Large intestine (tissue), 3 donors: ENCODE results near the gene SP5. TPM values are rescaled to one million over a fixed set of nuclear protein-coding genes. Genes with fewer than 3 reads are reported as not detected.
"Not testable (repeated sequence)": the region's sequence is repeated elsewhere in the genome, so short reads cannot be mapped to it uniquely, and the experiment has no call there.

Experiments used
- DNase-seq, 2 donors: peaks; one replicate each; pipeline versions ENCODE4 v3.0.0 to v3.0.0-alpha.2; 2013
- H3K27ac ChIP-seq: one replicate; pipeline ENCODE4 v1.5.1; 2013; ENCODE audit warnings: low read length
- H3K27me3 ChIP-seq: 2 replicates; pipeline ENCODE4 v1.6.1; 2013; ENCODE audit warnings: low read length; ENCODE audit not compliant: control insufficient read depth, insufficient read depth
- H3K36me3 ChIP-seq: 2 replicates; pipeline ENCODE4 v1.6.1; 2013; ENCODE audit warnings: low read length; ENCODE audit not compliant: control insufficient read depth, insufficient read depth
- H3K4me1 ChIP-seq: one replicate; pipeline ENCODE4 v1.6.1; 2013; ENCODE audit warnings: low read length; ENCODE audit not compliant: control insufficient read depth, insufficient read depth
- H3K4me3 ChIP-seq: one replicate; pipeline ENCODE4 v1.5.1; 2013; ENCODE audit warnings: low read length
- H3K9me3 ChIP-seq: one replicate; pipeline ENCODE4 v1.6.1; 2013; ENCODE audit warnings: mild to moderate bottlenecking, low read depth, low read length, moderate library complexity; ENCODE audit not compliant: control insufficient read depth
- WGBS: methylation state at CpG from one replicate; pipeline ENCODE4 v1.1.5; 2013; ENCODE audit warnings: low lambda C conversion rate; ENCODE audit not compliant: insufficient coverage; 5-methylcytosine and 5-hydroxymethylcytosine counted together
- polyA plus RNA-seq: library from polyadenylated mRNA; unstranded; fragments of 120-200 nt; gene quantifications from one replicate; pipeline ENCODE4 v1.2.1, GENCODE V29; 2013

The SP5 gene
- polyA plus RNA-seq, 1 donor: 4.8 TPM

DNA sequence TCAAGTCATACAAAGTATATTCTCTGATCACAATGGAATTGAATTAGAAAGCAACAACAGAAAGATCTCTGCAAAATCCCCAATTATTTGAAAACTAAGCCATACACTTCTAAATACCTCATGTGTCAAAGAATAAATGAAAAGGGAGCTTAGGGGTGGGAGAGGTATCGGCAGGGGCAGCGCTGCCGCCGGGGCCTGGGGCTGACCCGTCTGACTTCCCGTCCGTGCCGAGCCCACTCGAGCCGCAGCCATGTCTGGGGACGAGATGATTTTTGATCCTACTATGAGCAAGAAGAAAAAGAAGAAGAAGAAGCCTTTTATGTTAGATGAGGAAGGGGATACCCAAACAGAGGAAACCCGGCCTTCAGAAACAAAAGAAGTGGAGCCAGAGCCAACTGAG lies 36.4 kb downstream of the SP5 start:
- H3K36me3 ChIP-seq, H3K4me1 ChIP-seq, H3K9me3 ChIP-seq, DNase-seq, H3K27ac ChIP-seq, H3K27me3 ChIP-seq, H3K4me3 ChIP-seq: not testable (repeated sequence)
- WGBS: 100% methylated on average over 2 of the region's 12 CpGs

- DNase-seq: no peak
- H3K4me1 ChIP-seq: no peaks in the 10 kb centered on the region
- H3K4me3 ChIP-seq: no peak overlapping the region
- no peaks in the 10 kb centered on the region for H3K9me3 ChIP-seq
- no peak overlapping the region for H3K27ac ChIP-seq
- no peaks in the 10 kb centered on the region for H3K36me3 ChIP-seq
- H3K27me3 ChIP-seq: no peaks in the 10 kb centered on the region
Measured at GRCh38 chr2:170761572-170761971, 46.4 kb downstream of the SP5 start.

GRCh38 chr2:170762760-170763159 lies 47.6 kb downstream of the SP5 start:
- no peaks in the 10 kb centered on the region for H3K36me3 ChIP-seq
- 40% methylated on average over 1 of the region's 7 CpGs for WGBS
- no peaks in the 10 kb centered on the region for H3K9me3 ChIP-seq
- no peak for DNase-seq
- H3K27ac ChIP-seq: no peak overlapping the region
- H3K4me3 ChIP-seq: no peak overlapping the region
- no peaks in the 10 kb centered on the region for H3K27me3 ChIP-seq
- H3K4me1 ChIP-seq: no peaks in the 10 kb centered on the region

DNA sequence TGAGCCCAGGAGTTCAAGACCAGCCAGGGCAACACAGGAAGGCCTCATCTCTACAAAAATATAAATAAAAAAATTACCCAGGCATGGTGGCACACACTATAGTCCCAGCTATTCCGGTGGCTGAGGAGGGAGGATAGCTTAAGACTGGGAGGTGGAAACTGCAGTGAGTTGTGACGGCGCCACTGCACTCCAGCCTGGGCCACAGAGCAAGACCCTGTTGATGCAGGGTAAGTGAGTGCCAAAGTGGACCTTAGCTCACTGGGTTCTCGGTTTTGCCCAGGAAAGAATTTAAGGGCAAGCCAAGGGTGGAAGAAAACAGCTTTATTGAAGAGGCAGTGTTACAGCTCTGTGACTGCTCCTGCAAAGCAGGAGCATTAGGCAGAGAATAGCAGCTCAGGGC lies 48.1 kb downstream of the SP5 start:
- H3K4me1 ChIP-seq: no peaks in the 10 kb centered on the region
- 67% methylated on average over 1 of the region's 4 CpGs for WGBS

GRCh38 chr2:170764880-170765261 lies 49.7 kb downstream of the SP5 start:
- H3K36me3 ChIP-seq: no peaks in the 10 kb centered on the region
- H3K9me3 ChIP-seq: no peaks in the 10 kb centered on the region
- no peak overlapping the region for H3K27ac ChIP-seq
- H3K4me1 ChIP-seq: no peaks in the 10 kb centered on the region
- H3K4me3 ChIP-seq: no peak overlapping the region
- DNase-seq: no peak
- no peaks in the 10 kb centered on the region for H3K27me3 ChIP-seq
- no CpG with 5 or more reads among the region's 2 CpGs for WGBS

More for the DNA sequence above, 48.1 kb downstream of the SP5 start:
- no peak for DNase-seq
- H3K4me3 ChIP-seq: no peak overlapping the region
- H3K9me3 ChIP-seq: no peaks in the 10 kb centered on the region
- H3K36me3 ChIP-seq: no peaks in the 10 kb centered on the region
- H3K27ac ChIP-seq: no peak overlapping the region
- no peaks in the 10 kb centered on the region for H3K27me3 ChIP-seq

- Histone ChIP-seq H3K36me3 (no peaks in the 10 kb centered on the region), H3K27me3 (peaks cover 4% of the 10 kb centered on the region), H3K27ac (no peak overlapping the region), H3K4me1 (no peaks in the 10 kb centered on the region), H3K9me3 (no peaks in the 10 kb centered on the region), H3K4me3 (no peak overlapping the region)
- 35% methylated on average over 4 of the region's 4 CpGs for WGBS
- peak in 1 of 2 donors; percentile 17 for DNase-seq
Measured at GRCh38 chr2:170766693-170767092, 51.6 kb downstream of the SP5 start.

Other genes starting within 250 kb of the SP5 start
- 0.69 TPM for gene ERICH2, start 55.0 kb downstream of the SP5 start, polyA plus RNA-seq
- 0.34 TPM for gene GAD1, start 101.5 kb downstream of the SP5 start, polyA plus RNA-seq
- 66.1 TPM for gene GORASP2, start 213.9 kb downstream of the SP5 start, polyA plus RNA-seq